ENCODE measurements around the gene RAPGEF5.

RAPGEF5 gene

GRCh38 chr7:22356701-22357310, at the start of gene RAPGEF5:
RAPGEF5 (minus strand) TSS chr7:22357154; CDS start chr7:22357060, 94 bp downstream.
- DNase-seq (ENCODE audit: low spot score): peak; percentile 76

GRCh38 chr7:22406715-22407114, 49.8 kb upstream of the RAPGEF5 start:
- no peak for DNase-seq (ENCODE audit: low spot score)

GRCh38 chr7:22404421-22405023, 47.6 kb upstream of the RAPGEF5 start:
- no peak for DNase-seq (ENCODE audit: low spot score)

- DNase-seq (ENCODE audit: low spot score): no peak
Measured at GRCh38 chr7:22403344-22403743, 46.4 kb upstream of the RAPGEF5 start.

GRCh38 chr7:22402250-22402649, 45.3 kb upstream of the RAPGEF5 start:
- DNase-seq (ENCODE audit: low spot score): peak; percentile 48

GRCh38 chr7:22400936-22401553, 44.1 kb upstream of the RAPGEF5 start:
- DNase-seq (ENCODE audit: low spot score): no peak

GRCh38 chr7:22400150-22400814, 43.3 kb upstream of the RAPGEF5 start:
- no peak for DNase-seq (ENCODE audit: low spot score)

GRCh38 chr7:22399546-22399945, 42.6 kb upstream of the RAPGEF5 start:
- no peak for DNase-seq (ENCODE audit: low spot score)

- DNase-seq (ENCODE audit: low spot score): no peak
Measured at GRCh38 chr7:22399091-22399490, 42.1 kb upstream of the RAPGEF5 start.

- DNase-seq (ENCODE audit: low spot score): no peak
Measured at GRCh38 chr7:22397981-22398380, 41.0 kb upstream of the RAPGEF5 start.

- DNase-seq (ENCODE audit: low spot score): no peak
Measured at GRCh38 chr7:22395222-22395621, 38.3 kb upstream of the RAPGEF5 start.

GRCh38 chr7:22394739-22395138, 37.8 kb upstream of the RAPGEF5 start:
- DNase-seq (ENCODE audit: low spot score): no peak

- no peak for DNase-seq (ENCODE audit: low spot score)
Measured at GRCh38 chr7:22393913-22394729, 37.2 kb upstream of the RAPGEF5 start.

GRCh38 chr7:22390516-22390915, 33.6 kb upstream of the RAPGEF5 start:
- no peak for DNase-seq (ENCODE audit: low spot score)

GRCh38 chr7:22389892-22390291, 32.9 kb upstream of the RAPGEF5 start:
- no peak for DNase-seq (ENCODE audit: low spot score)

GRCh38 chr7:22387583-22387982, 30.6 kb upstream of the RAPGEF5 start:
- DNase-seq (ENCODE audit: low spot score): no peak

- no peak for DNase-seq (ENCODE audit: low spot score)
Measured at GRCh38 chr7:22386865-22387264, 29.9 kb upstream of the RAPGEF5 start.

- no peak for DNase-seq (ENCODE audit: low spot score)
Measured at GRCh38 chr7:22386206-22386858, 29.4 kb upstream of the RAPGEF5 start.

- no peak for DNase-seq (ENCODE audit: low spot score)
Measured at GRCh38 chr7:22385326-22385725, 28.4 kb upstream of the RAPGEF5 start.

- no peak for DNase-seq (ENCODE audit: low spot score)
Measured at GRCh38 chr7:22380333-22380732, 23.4 kb upstream of the RAPGEF5 start.

GRCh38 chr7:22378199-22378980, 21.4 kb upstream of the RAPGEF5 start:
- DNase-seq (ENCODE audit: low spot score): no peak
